Measurements from ENCODE around the gene PLXNA4. TPM values are rescaled to one million over a fixed set of nuclear protein-coding genes. Genes with fewer than 3 reads are reported as not detected.

PLXNA4 gene
- total RNA-seq, 1 experiment from 2014 or later, result not detected

- TF ChIP-seq, protein P1, sequence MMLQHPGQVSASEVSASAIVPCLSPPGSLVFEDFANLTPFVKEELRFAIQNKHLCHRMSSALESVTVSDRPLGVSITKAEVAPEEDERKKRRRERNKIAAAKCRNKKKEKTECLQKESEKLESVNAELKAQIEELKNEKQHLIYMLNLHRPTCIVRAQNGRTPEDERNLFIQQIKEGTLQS (IDR thresholded peaks at IDR 0.05), result no peak
- TF ChIP-seq YY1 (IDR thresholded peaks at IDR 0.05; ENCODE audit: extremely low read depth, insufficient replicate concordance, low read depth, low read length), result no peak
- no peak for TF ChIP-seq RAD21 (IDR thresholded peaks at IDR 0.05; ENCODE audit: low read depth)
- no peak for TF ChIP-seq POLR2A (IDR thresholded peaks at IDR 0.05; ENCODE audit: borderline replicate concordance, extremely low read depth, insufficient read depth, insufficient read length)
- no peak for TF ChIP-seq CBX3 (IDR thresholded peaks at IDR 0.05; ENCODE audit: low read depth)
- TF ChIP-seq TCF7L2 (IDR thresholded peaks at IDR 0.05; ENCODE audit: borderline replicate concordance, extremely low read depth, insufficient read depth, insufficient read length), result no peak
These were observed 100.6 kb downstream of the PLXNA4 start (continued) for GRCh38 chr7:132475669-132476116.

DNA sequence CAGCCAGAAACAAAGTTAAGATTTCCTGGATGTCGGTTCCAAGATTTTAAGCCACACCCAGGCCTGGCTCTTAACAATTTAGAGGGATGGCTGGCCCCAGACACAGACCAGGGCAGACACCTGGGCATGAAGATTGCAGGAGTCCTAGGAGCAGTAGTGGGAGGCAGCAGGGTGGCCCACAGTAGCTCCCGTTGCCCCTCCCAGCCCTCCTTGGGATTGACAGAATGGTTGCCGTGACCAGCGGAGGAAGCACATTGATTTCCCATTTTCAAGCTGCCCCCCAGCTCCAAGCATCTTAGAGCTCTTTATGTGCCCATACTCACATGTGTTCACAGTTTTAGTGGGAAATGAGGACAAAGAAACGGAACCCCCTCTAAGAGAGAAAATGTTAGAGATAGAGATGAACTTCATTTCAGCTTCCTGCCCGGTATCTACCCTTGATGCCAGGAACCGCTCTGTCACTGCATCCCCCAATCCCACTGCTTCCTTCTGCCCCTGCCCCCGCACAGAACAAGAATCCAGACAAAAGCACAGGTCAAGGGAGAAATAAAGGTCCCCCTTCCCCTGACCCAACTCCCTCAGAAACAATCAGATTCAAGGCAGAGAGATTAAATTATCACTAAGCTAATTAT is 101.1 kb downstream of the PLXNA4 start:
- no peak overlapping the region for H3K4me3 ChIP-seq (replicated peaks in 1 of 2; ENCODE audit: low read depth in 1 of 2, low read length in 2 of 2)
- no peaks in the 10 kb centered on the region for H3K79me2 ChIP-seq (ENCODE audit: insufficient read depth, low read length)
- intact Hi-C loops (cut with micrococcal nuclease), result no loop called here
- no peak overlapping the region for H3K27ac ChIP-seq (ENCODE audit: low read depth, low read length)
- H3K27me3 ChIP-seq (ENCODE audit: insufficient read depth, low read length), result peaks cover 76% of the 10 kb centered on the region
- ChIA-PET RAD21 (ENCODE audit: low non-redundant PET in 1 of 2, low total read pairs in 2 of 2, uncharacterized antibody in 2 of 2, unreplicated experiment in 2 of 2) (no interaction called here), CTCF (no interaction called here), POLR2A (no interaction called here)
- H3K4me2 ChIP-seq (ENCODE audit: low read length), result no peak overlapping the region
- H3K9ac ChIP-seq (ENCODE audit: low read length), result no peak overlapping the region
- H3K9me3 ChIP-seq (ENCODE audit: control insufficient read depth in 1 of 2, insufficient read depth in 1 of 2, low read depth in 1 of 2, low read length in 2 of 2), result no peaks in the 10 kb centered on the region
- no peak for ATAC-seq
- BruUV-seq (replicated peaks), result no TSS peak
- H2AFZ ChIP-seq (ENCODE audit: low read depth, low read length, poor library complexity, severe bottlenecking), result no peak overlapping the region
- no peaks in the 10 kb centered on the region for H4K20me1 ChIP-seq (ENCODE audit: insufficient read depth)
- DNase-seq (ENCODE audit: low read depth, low spot score), result no peak
- no peaks in the 10 kb centered on the region for H3K36me3 ChIP-seq (ENCODE audit: control insufficient read depth in 1 of 2, insufficient read depth in 2 of 2, low read length in 2 of 2)
- no peaks in the 10 kb centered on the region for H3K4me1 ChIP-seq (ENCODE audit: control insufficient read depth in 1 of 2, insufficient read depth in 2 of 2, low read length in 2 of 2)
- no peaks in the 10 kb centered on the region for H3K9me2 ChIP-seq (ENCODE audit: insufficient read depth)
- TF ChIP-seq SP1 (IDR thresholded peaks at IDR 0.05; ENCODE audit: low read depth), result no peak
- TF ChIP-seq ZFX (IDR thresholded peaks at IDR 0.05), result no peak
- TF ChIP-seq YY1 (IDR thresholded peaks at IDR 0.05; ENCODE audit: extremely low read depth, insufficient replicate concordance, low read depth, low read length), result no peak
- no peak for TF ChIP-seq CBX3 (IDR thresholded peaks at IDR 0.05; ENCODE audit: low read depth)
- no peak for TF ChIP-seq TCF7L2 (IDR thresholded peaks at IDR 0.05; ENCODE audit: borderline replicate concordance, extremely low read depth, insufficient read depth, insufficient read length)
- no peak for TF ChIP-seq REST (IDR thresholded peaks at IDR 0.05; ENCODE audit: low read depth)
- no peak for TF ChIP-seq CTCF (IDR thresholded peaks at IDR 0.05 in 2 of 3, conservative IDR thresholded peaks at IDR 0.05 in 1 of 3; ENCODE audit: borderline replicate concordance in 1 of 3, insufficient read depth in 1 of 3, low read depth in 2 of 3, low read length in 2 of 3)
- TF ChIP-seq, protein P1 (IDR thresholded peaks at IDR 0.05), result no peak
- no peak for TF ChIP-seq EZH2phosphoT487 (IDR thresholded peaks at IDR 0.05; ENCODE audit: borderline replicate concordance)
- TF ChIP-seq POLR2A (IDR thresholded peaks at IDR 0.05; ENCODE audit: borderline replicate concordance, extremely low read depth, insufficient read depth, insufficient read length), result no peak
- TF ChIP-seq MAX (IDR thresholded peaks at IDR 0.05), result no peak
- no peak for TF ChIP-seq ZBTB33 (IDR thresholded peaks at IDR 0.05; ENCODE audit: extremely low read depth, insufficient replicate concordance, low read length)
- no peak for TF ChIP-seq POLR2AphosphoS5 (IDR thresholded peaks at IDR 0.05; ENCODE audit: low read depth, low read length)
